ENCODE measurements around the gene PSD.

GRCh38 chr10:102431452-102432124 lies 13.0 kb upstream of the PSD start:
- TF ChIP-seq CTCF (IDR thresholded peaks at IDR 0.05) (no peak), POLR2A (IDR thresholded peaks at IDR 0.05) (no peak)
